Measurements from ENCODE around the gene PEAK1.

DNA sequence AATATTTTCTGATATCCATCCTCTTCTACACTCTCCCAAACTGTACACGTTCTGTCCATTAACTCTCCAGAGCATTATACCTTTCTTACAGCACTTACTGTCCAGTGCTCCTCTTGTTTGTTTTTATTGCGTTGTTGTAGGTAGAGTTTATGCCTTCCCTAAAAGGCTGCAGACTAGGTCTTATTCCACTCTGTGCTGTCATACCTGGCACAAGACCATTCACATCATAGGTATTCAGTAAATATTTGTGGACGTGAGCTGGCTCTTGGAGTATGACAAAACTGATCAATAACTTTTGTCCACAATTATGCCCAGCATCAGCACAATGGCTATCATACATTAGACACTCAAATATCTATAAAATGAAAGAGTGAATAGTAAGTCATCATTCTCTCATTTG lies 5.2 kb upstream of the PEAK1 start:
- TF ChIP-seq, protein P1, sequence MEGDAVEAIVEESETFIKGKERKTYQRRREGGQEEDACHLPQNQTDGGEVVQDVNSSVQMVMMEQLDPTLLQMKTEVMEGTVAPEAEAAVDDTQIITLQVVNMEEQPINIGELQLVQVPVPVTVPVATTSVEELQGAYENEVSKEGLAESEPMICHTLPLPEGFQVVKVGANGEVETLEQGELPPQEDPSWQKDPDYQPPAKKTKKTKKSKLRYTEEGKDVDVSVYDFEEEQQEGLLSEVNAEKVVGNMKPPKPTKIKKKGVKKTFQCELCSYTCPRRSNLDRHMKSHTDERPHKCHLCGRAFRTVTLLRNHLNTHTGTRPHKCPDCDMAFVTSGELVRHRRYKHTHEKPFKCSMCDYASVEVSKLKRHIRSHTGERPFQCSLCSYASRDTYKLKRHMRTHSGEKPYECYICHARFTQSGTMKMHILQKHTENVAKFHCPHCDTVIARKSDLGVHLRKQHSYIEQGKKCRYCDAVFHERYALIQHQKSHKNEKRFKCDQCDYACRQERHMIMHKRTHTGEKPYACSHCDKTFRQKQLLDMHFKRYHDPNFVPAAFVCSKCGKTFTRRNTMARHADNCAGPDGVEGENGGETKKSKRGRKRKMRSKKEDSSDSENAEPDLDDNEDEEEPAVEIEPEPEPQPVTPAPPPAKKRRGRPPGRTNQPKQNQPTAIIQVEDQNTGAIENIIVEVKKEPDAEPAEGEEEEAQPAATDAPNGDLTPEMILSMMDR (IDR thresholded peaks at IDR 0.05) = no peak
- TF ChIP-seq POLR2AphosphoS5 (IDR thresholded peaks at IDR 0.05) (no peak), POLR2A (IDR thresholded peaks at IDR 0.05; ENCODE audit: low read depth) (no peak)
